GM12878 (cell line): ENCODE results near the gene DAAM1. TPM values are rescaled to one million over a fixed set of nuclear protein-coding genes. Genes with fewer than 3 reads are reported as not detected.

Experiments
- ATAC-seq: fragments of 200-7000 bp; cut with Tn5 transposase; 3 replicates; pipeline ENCODE4 v1.9.1; 2020; ENCODE audit warnings: mild to moderate bottlenecking, moderate library complexity
- BruUV-seq: library from RNA; stranded (reverse); fragments of 400-500 nt; replicated peaks from 2 replicates; lab custom pipeline; 2021; lab: Mats Ljungman, UMichigan
- CTCF ChIA-PET: fragments of 300-600 bp; sonication (Branson Sonifier 250); formaldehyde crosslinking; extraction: SDS; loops from one replicate; lab custom pipeline; 2021; ENCODE audit warnings: inconsistent platforms; lab: Yijun Ruan, JAX
- POLR2A ChIA-PET: fragments of 350-600 bp; formaldehyde crosslinking; extraction: SDS; loops from one replicate; lab custom pipeline; 2021; ENCODE audit warnings: inconsistent platforms; lab: Charles Lee
- RAD21 ChIA-PET: fragments of 300-600 bp; sonication (Branson Sonifier 250); formaldehyde crosslinking; loops from one replicate; lab custom pipeline; 2023; ENCODE audit warnings: antibody characterized with exemption; ENCODE audit not compliant: unreplicated experiment; lab: Charles Lee
- SMC1A ChIA-PET: fragments of 300-600 bp; sonication (Branson Sonifier 250); formaldehyde crosslinking; loops from one replicate; lab custom pipeline; 2023; ENCODE audit not compliant: unreplicated experiment, uncharacterized antibody; lab: Charles Lee
- DNase-seq: peaks from one replicate; pipeline ENCODE4 v3.0.0-alpha.2; 2011; ENCODE audit warnings: low read depth, low spot score
- FAIRE-seq: peaks from 3 replicates; lab custom pipeline; 2011; peaks lifted over from hg19 to GRCh38; lab: Jason Lieb, UNC
- H2AFZ ChIP-seq: 2 replicates; pipeline ENCODE4 v1.6.0; 2011; ENCODE audit warnings: low read depth, low read length, control low read depth; ENCODE audit not compliant: control insufficient read depth
- H3K27ac ChIP-seq: 2 replicates; pipeline ENCODE4 v1.5.1; 2011; ENCODE audit warnings: control low read depth; ENCODE audit not compliant: control insufficient read depth, insufficient read depth
- H3K27me3 ChIP-seq, 2 experiments: replicated peaks in 1 of 2; 2 replicates each; pipeline versions ENCODE4 v1.6.0 to v1.6.1; 2011; ENCODE audit warnings: low read length in 1 of 2; ENCODE audit not compliant: control insufficient read depth in 2 of 2, insufficient read depth in 2 of 2
- H3K36me3 ChIP-seq, 2 experiments: 2 replicates each; pipeline ENCODE4 v1.5.1; 2011; ENCODE audit warnings: low read length in 1 of 2; ENCODE audit not compliant: control insufficient read depth in 2 of 2, insufficient read depth in 2 of 2
- H3K4me1 ChIP-seq: 2 replicates; pipeline ENCODE4 v1.6.1; 2011; ENCODE audit warnings: mild to moderate bottlenecking, low read length, moderate library complexity, mixed read lengths; ENCODE audit not compliant: control insufficient read depth, insufficient read depth
- H3K4me2 ChIP-seq: 2 replicates; pipeline ENCODE4 v1.6.0; 2011; ENCODE audit warnings: control low read depth; ENCODE audit not compliant: control insufficient read depth, insufficient read depth
- H3K4me3 ChIP-seq: fragments of 200-600 bp; sonication (generic); 2 replicates; pipeline ENCODE4 v1.5.1; 2016
- H3K79me2 ChIP-seq: 2 replicates; pipeline ENCODE4 v1.6.0; 2011; ENCODE audit warnings: low read length; ENCODE audit not compliant: control insufficient read depth, insufficient read depth
- H3K9ac ChIP-seq: 2 replicates; pipeline ENCODE4 v1.8.0; 2011; ENCODE audit warnings: low read length, control low read depth, mixed read lengths; ENCODE audit not compliant: control insufficient read depth, insufficient read depth
- H3K9me3 ChIP-seq: replicated peaks from 3 replicates; pipeline ENCODE4 v1.5.1; 2011; ENCODE audit warnings: mild to moderate bottlenecking, low read length; ENCODE audit not compliant: control insufficient read depth, insufficient read depth
- H4K20me1 ChIP-seq: 2 replicates; pipeline ENCODE4 v1.6.0; 2011; ENCODE audit not compliant: control insufficient read depth, insufficient read depth
- ASH2L ChIP-seq: fragments of 300-600, 200-600 bp; sonication (generic); IDR thresholded peaks from 2 replicates; pipeline ENCODE4 v1.6.1; 2017; ENCODE audit warnings: low read depth, mild to moderate bottlenecking, borderline replicate concordance
- BHLHE40 ChIP-seq, 2 experiments: fragments of 450-650 bp in 1 of 2; IDR thresholded peaks; 2 replicates each; pipeline ENCODE4 v1.6.1; 2011 to 2017; ENCODE audit warnings: low read depth in 2 of 2, borderline replicate concordance in 1 of 2, improper control_type of control experiment in 1 of 2, low read length in 1 of 2, mild to moderate bottlenecking in 1 of 2
- EZH2 ChIP-seq: IDR thresholded peaks from 2 replicates; pipeline ENCODE4 v1.6.1; 2012; ENCODE audit warnings: low read depth, mild to moderate bottlenecking, control low read depth, inconsistent platforms, low read length, borderline replicate concordance; ENCODE audit not compliant: control insufficient read depth
- FOXK2 ChIP-seq: fragments of 450-650 bp; IDR thresholded peaks from 2 replicates; pipeline ENCODE4 v1.6.1; 2017; ENCODE audit warnings: mild to moderate bottlenecking, moderate library complexity
- NFYB ChIP-seq: IDR thresholded peaks from 2 replicates; pipeline ENCODE4 v1.6.1; 2011; ENCODE audit warnings: low read depth, mild to moderate bottlenecking, low read length, improper control_type of control experiment, moderate library complexity; ENCODE audit not compliant: insufficient read depth
- POLR2AphosphoS2 ChIP-seq: IDR thresholded peaks from 2 replicates; pipeline ENCODE4 v1.6.1; 2011; ENCODE audit warnings: low read depth, mild to moderate bottlenecking, low read length, improper control_type of control experiment, moderate library complexity
- POLR2AphosphoS5 ChIP-seq: IDR thresholded peaks from 2 replicates; pipeline ENCODE4 v1.6.1; 2011; ENCODE audit warnings: mild to moderate bottlenecking, low read length, inconsistent platforms
- RB1 ChIP-seq: fragments of 450-650 bp; formaldehyde crosslinking; IDR thresholded peaks from 2 replicates; pipeline ENCODE4 v1.6.1; 2017; ENCODE audit warnings: mild to moderate bottlenecking, borderline replicate concordance
- RFX5 ChIP-seq: IDR thresholded peaks from 2 replicates; pipeline ENCODE4 v1.6.1; 2011; ENCODE audit warnings: low read depth, low read length, improper control_type of control experiment
- SMC3 ChIP-seq: IDR thresholded peaks from 2 replicates; pipeline ENCODE4 v1.6.1; 2011; ENCODE audit warnings: low read length, improper control_type of control experiment, borderline replicate concordance
- SPI1 ChIP-seq: IDR thresholded peaks from 2 replicates; pipeline ENCODE4 v1.6.1; 2011; ENCODE audit warnings: low read depth, mild to moderate bottlenecking, low read length, moderate library complexity, borderline replicate concordance; ENCODE audit not compliant: insufficient read depth
- STAT1 ChIP-seq: fragments of 450-650 bp; conservative IDR thresholded peaks from 2 replicates; pipeline ENCODE4 v1.6.1; 2014; ENCODE audit warnings: antibody characterized with exemption, mild to moderate bottlenecking
- TCF3 ChIP-seq: IDR thresholded peaks from 2 replicates; pipeline ENCODE4 v1.6.1; 2012; ENCODE audit warnings: low read depth, mild to moderate bottlenecking, low read length, borderline replicate concordance; ENCODE audit not compliant: insufficient read depth
- WGBS: methylation state at CpG from one replicate; pipeline ENCODE4 v1.1.6; 2016; ENCODE audit warnings: low lambda C conversion rate; ENCODE audit not compliant: insufficient replicate concordance, insufficient coverage; ENCODE audit errors: missing lambda C conversion rate; 5-methylcytosine and 5-hydroxymethylcytosine counted together
- in situ Hi-C: fragments of 300-500 bp; cut with MboI; formaldehyde crosslinking; loops from 9 replicates; pipeline ENCODE4 v1.14.3; 2018; ENCODE audit warnings: mixed read lengths
- intact Hi-C: fragments of 100-400 bp; cut with micrococcal nuclease; formaldehyde crosslinking; loops from one replicate; pipeline ENCODE4 v1.14.2; 2022; ENCODE audit not compliant: unreplicated experiment
- polyA plus RNA-seq, 11 experiments: library from polyadenylated mRNA; depleted of rRNA in 4 of 11; unstranded in 6 of 11; stranded (reverse) in 5 of 11; fragments of >200 nt; fragmentation: Nextera tagmentation in 4 of 11; fragmentation: Illumina TruSeq in 1 of 11; extraction: Ambion mirVana in 4 of 11; extraction: Trizol in 1 of 11; gene quantifications; 1 replicate in 1 of 11; 2 replicates in 10 of 11; pipeline versions ENCODE4 v1.2.1 to v1.2.3, GENCODE V29; 2011 to 2016; ENCODE audit warnings: inconsistent platforms in 2 of 11, missing spikeins in 2 of 11, low read depth in 1 of 11
- total RNA-seq, 4 experiments: library from RNA; depleted of rRNA in 3 of 4; stranded (reverse); fragments of >200 nt in 3 of 4; fragmentation: Illumina TruSeq in 1 of 4; extraction: Trizol in 1 of 4; gene quantifications; 2 replicates each; pipeline versions ENCODE4 v1.2.1 to v1.2.3, GENCODE V29; 2013 to 2021

The DAAM1 gene
- total and polyA plus RNA-seq, 10 of the 15 experiments (the other 5 are each of a cell fraction or from before 2014, with no cell fraction given): 13.8 to 32.4 (median 24.2) TPM

GRCh38 chr14:59217011-59217410 lies 28.5 kb downstream of the DAAM1 start:
- ChIA-PET CTCF (no interaction called here), POLR2A (interaction anchor here (1.2 kb wide), 1 partner anchor 28 kb away, joined by 6 read pairs; no protein-coding TSS in a partner anchor), RAD21 (no interaction called here), SMC1A (interaction anchor here (0.5 to 3.1 kb wide), 3 partner anchors 31 to 59 kb away, joined by 3 to 12 read pairs (median 3); no protein-coding TSS in a partner anchor)
- no peak overlapping the region for H3K27ac ChIP-seq
- in situ Hi-C loops: no loop called here
- peaks cover 7% of the 10 kb centered on the region for H3K79me2 ChIP-seq
- intact Hi-C loops: no loop called here
- no peak overlapping the region for H3K4me3 ChIP-seq
- H3K9me3 ChIP-seq: no peaks in the 10 kb centered on the region; the same call in 2 of the 3 replicates
- H4K20me1 ChIP-seq: no peaks in the 10 kb centered on the region; the same call in none of the 2 replicates
- H3K27me3 ChIP-seq: no peaks in the 10 kb centered on the region
- no peak for ATAC-seq
- no peak for TF ChIP-seq SPI1
- TF ChIP-seq RFX5: no peak
- no peak for TF ChIP-seq STAT1
- TF ChIP-seq POLR2AphosphoS5: no peak
- TF ChIP-seq BHLHE40 (IDR thresholded peaks at IDR 0.05; ENCODE audit: borderline replicate concordance in 1 of 2, low read depth in 2 of 2, low read length in 1 of 2): no peak
- no peak for TF ChIP-seq EZH2
- no peak for TF ChIP-seq NFYB
- no peak for TF ChIP-seq ASH2L
- TF ChIP-seq FOXK2: no peak
- no peak for TF ChIP-seq SMC3
- TF ChIP-seq TCF3: no peak
- no peak for TF ChIP-seq RB1
- TF ChIP-seq POLR2AphosphoS2: no peak
- no peak for DNase-seq
- no peaks in the 10 kb centered on the region; a peak in 1 of 4 replicates for H3K36me3 ChIP-seq
- no peak overlapping the region for H2AFZ ChIP-seq
- no peak overlapping the region for H3K4me2 ChIP-seq
- H3K9ac ChIP-seq: no peak overlapping the region
- FAIRE-seq: no peak
- no TSS peak for BruUV-seq
- WGBS: 95% methylated on average over 1 of the region's 1 CpG
- H3K4me1 ChIP-seq: peaks cover 15% of the 10 kb centered on the region
